T follicular helper cell (primary cell): Measurements from ENCODE around the gene UBE2E2.

Experiments used
- DNase-seq: peaks from one replicate; pipeline ENCODE4 v3.0.0-alpha.2; 2020; ENCODE audit warnings: low read depth

The UBE2E2 gene

GRCh38 chr3:23480329-23480714, 277.2 kb downstream of the UBE2E2 start:
- no peak for DNase-seq

- DNase-seq = no peak
Observed at GRCh38 chr3:23481011-23481615, 278.0 kb downstream of the UBE2E2 start.

GRCh38 chr3:23481616-23482278, 278.6 kb downstream of the UBE2E2 start:
- no peak for DNase-seq

- no peak for DNase-seq
Observed at GRCh38 chr3:23484386-23484785, 281.3 kb downstream of the UBE2E2 start.

- no peak for DNase-seq
Observed at GRCh38 chr3:23485922-23486321, 282.8 kb downstream of the UBE2E2 start.

- DNase-seq = no peak
Observed at GRCh38 chr3:23487015-23487414, 283.9 kb downstream of the UBE2E2 start.

- no peak for DNase-seq
Observed at GRCh38 chr3:23488618-23489017, 285.5 kb downstream of the UBE2E2 start.

- no peak for DNase-seq
Observed at GRCh38 chr3:23489300-23490158, 286.4 kb downstream of the UBE2E2 start.

GRCh38 chr3:23490459-23490858, 287.3 kb downstream of the UBE2E2 start:
- no peak for DNase-seq

- DNase-seq = no peak
Observed at GRCh38 chr3:23492057-23492456, 288.9 kb downstream of the UBE2E2 start.

- no peak for DNase-seq
Observed at GRCh38 chr3:23493889-23494288, 290.8 kb downstream of the UBE2E2 start.

- no peak for DNase-seq
Observed at GRCh38 chr3:23494967-23495366, 291.8 kb downstream of the UBE2E2 start.

GRCh38 chr3:23495507-23495906, 292.4 kb downstream of the UBE2E2 start:
- DNase-seq = no peak

- no peak for DNase-seq
Observed at GRCh38 chr3:23496165-23496564, 293.0 kb downstream of the UBE2E2 start.

- DNase-seq = no peak
Observed at GRCh38 chr3:23497156-23497555, 294.0 kb downstream of the UBE2E2 start.

- DNase-seq = no peak
Observed at GRCh38 chr3:23501201-23501802, 298.2 kb downstream of the UBE2E2 start.

GRCh38 chr3:23508464-23508863, 305.3 kb downstream of the UBE2E2 start:
- no peak for DNase-seq

GRCh38 chr3:23518441-23518840, 315.3 kb downstream of the UBE2E2 start:
- DNase-seq = no peak

GRCh38 chr3:23519314-23520208, 316.4 kb downstream of the UBE2E2 start:
- no peak for DNase-seq

GRCh38 chr3:23527326-23527725, 324.2 kb downstream of the UBE2E2 start:
- DNase-seq = no peak

GRCh38 chr3:23533596-23533995, 330.5 kb downstream of the UBE2E2 start:
- no peak for DNase-seq

- no peak for DNase-seq
Observed at GRCh38 chr3:23533996-23534395, 330.9 kb downstream of the UBE2E2 start.
